Gastrocnemius medialis (tissue), 4 donors: ENCODE data around the gene OAT. TPM values are rescaled to one million over a fixed set of nuclear protein-coding genes. Genes with fewer than 3 reads are reported as not detected.
"Not testable (repeated sequence)": the region's sequence is repeated elsewhere in the genome, so short reads cannot be mapped to it uniquely, and the experiment has no call there.

Experiments used
- ATAC-seq, 2 donors: fragments of 150-250 bp; one replicate each; pipeline ENCODE4 v1.9.1; 2016
- DNase-seq, 2 donors: peaks; one replicate each; pipeline ENCODE4 v3.0.0-alpha.2; 2019
- H3K27ac ChIP-seq, 4 donors: fragments of 200-600 bp; sonication (generic); 1 replicate in 1 of 4; 2 replicates in 3 of 4; pipeline ENCODE4 v1.5.1; 2016 to 2018; ENCODE audit warnings: mild to moderate bottlenecking in 2 of 4, moderate library complexity in 1 of 4
- H3K27me3 ChIP-seq, 3 donors: fragments of 200-600 bp; sonication (generic) in 2 of 3; 1 replicate in 1 of 3; 2 replicates in 2 of 3; pipeline versions ENCODE4 v1.5.1 to v1.6.0; 2016 to 2019; ENCODE audit warnings: mild to moderate bottlenecking in 1 of 3, moderate library complexity in 1 of 3
- H3K36me3 ChIP-seq, 2 donors: fragments of 200-600 bp; sonication (generic) in 1 of 2; one replicate each; pipeline ENCODE4 v1.5.1; 2017 to 2018
- H3K4me1 ChIP-seq, 2 donors: fragments of 200-600 bp; sonication (generic) in 1 of 2; one replicate each; pipeline ENCODE4 v1.5.1; 2016 to 2017; ENCODE audit warnings: mild to moderate bottlenecking in 2 of 2
- H3K4me3 ChIP-seq, 4 donors: fragments of 200-600 bp; sonication (generic) in 3 of 4; 1 replicate in 1 of 4; 2 replicates in 3 of 4; pipeline ENCODE4 v1.5.1; 2016 to 2019; ENCODE audit warnings: mild to moderate bottlenecking in 2 of 4
- H3K9me3 ChIP-seq, 3 donors: fragments of 200-600 bp; sonication (generic) in 2 of 3; 1 replicate in 1 of 3; 2 replicates in 2 of 3; pipeline ENCODE4 v1.5.1; 2016 to 2019
- POLR2A ChIP-seq, 2 donors: fragments of 450-650 bp; IDR thresholded peaks; one replicate each; pipeline ENCODE4 v1.6.1; 2017; ENCODE audit warnings: antibody characterized with exemption in 2 of 2, mild to moderate bottlenecking in 2 of 2, moderate library complexity in 2 of 2
- in situ Hi-C, 4 donors: fragments of 200-750 bp; cut with MboI; loops; one replicate each; pipeline versions ENCODE4 v1.15.0 to v1.8.0; 2017; ENCODE audit warnings: low sequenced_read_pairs in 4 of 4
- intact Hi-C: fragments of 100-400 bp; cut with DNase I; formaldehyde crosslinking; loops from one replicate; pipeline ENCODE4 v1.15.1; 2023; ENCODE audit warnings: low total_unique reads
- total RNA-seq, 4 donors: library from RNA; depleted of rRNA; stranded (reverse); fragments of >200 nt; gene quantifications; one replicate each; pipeline versions ENCODE4 v1.1.0 to v1.2.3, GENCODE V29; 2016
- TF ChIP-seq, protein P1 (sequence below), 5 experiments: fragments of 450-650 bp in 3 of 5; fragments of 200-600 bp in 2 of 5; sonication (generic) in 2 of 5; IDR thresholded peaks in 4 of 5; conservative IDR thresholded peaks in 1 of 5; 1 replicate in 4 of 5; 2 replicates in 1 of 5; pipeline ENCODE4 v1.5.1; 2016 to 2019; ENCODE audit warnings: antibody characterized with exemption in 5 of 5, mild to moderate bottlenecking in 3 of 5, moderate library complexity in 3 of 5

The OAT gene
- total RNA-seq, 4 donors from 2014 or later: 20.1 to 97.2 (median 42.6) TPM

DNA sequence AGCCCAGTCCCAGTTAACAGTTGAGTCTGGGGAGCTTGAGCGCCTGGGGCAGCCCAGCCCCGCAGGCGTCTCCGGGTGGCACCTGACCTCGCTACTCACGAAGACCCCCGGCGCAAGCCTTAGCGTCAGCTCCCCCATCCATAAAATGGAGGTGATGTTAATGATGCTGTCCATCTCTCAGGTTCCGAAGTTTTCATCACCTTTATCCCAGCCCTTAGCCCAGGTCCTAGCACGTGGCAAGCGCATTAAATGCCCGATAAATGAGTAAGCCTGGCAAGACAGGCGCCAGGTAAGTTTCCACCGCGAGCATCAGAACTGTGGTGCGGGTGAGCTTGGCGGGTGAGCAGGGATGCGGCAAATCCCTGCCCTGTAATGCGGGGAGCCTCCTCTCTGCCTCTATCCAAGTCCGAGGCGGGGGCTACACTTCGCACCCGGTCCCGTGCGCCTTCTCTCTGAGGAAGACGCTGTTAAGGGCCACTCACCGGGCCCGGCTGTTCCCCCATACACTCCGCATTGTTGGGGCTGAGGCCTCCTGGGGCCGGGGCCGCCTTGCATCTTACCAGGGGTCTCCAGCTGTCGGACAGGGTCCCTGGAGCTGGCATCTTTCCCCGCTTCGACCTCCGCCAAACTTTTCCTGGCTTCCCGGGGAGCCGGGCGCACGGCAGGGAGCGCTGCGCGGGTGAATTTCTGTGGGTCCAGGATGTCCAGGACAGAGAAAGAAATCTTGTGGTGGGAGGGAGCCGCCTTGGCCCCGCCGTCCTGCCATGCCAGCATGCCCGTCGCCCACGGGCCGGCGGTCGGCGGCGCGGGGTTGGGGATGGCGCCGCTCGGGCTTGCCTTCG lies 30.7 kb upstream of the OAT start:
- Histone ChIP-seq H3K9me3 (no peaks in the 10 kb centered on the region), H3K27ac (no peak overlapping the region), H3K27me3 (peaks cover 69 to 91% (median 89%) of the 10 kb centered on the region in 3 donors), H3K4me1 (peaks cover 3 to 8% of the 10 kb centered on the region in 2 donors), H3K36me3 (no peaks in the 10 kb centered on the region), H3K4me3 (peak overlapping the region; percentile 14 to 43 (median 32))
- in situ Hi-C loops (no loop called here), intact Hi-C loops (no loop called here)
- ATAC-seq: no peak
- TF ChIP-seq, protein P1, sequence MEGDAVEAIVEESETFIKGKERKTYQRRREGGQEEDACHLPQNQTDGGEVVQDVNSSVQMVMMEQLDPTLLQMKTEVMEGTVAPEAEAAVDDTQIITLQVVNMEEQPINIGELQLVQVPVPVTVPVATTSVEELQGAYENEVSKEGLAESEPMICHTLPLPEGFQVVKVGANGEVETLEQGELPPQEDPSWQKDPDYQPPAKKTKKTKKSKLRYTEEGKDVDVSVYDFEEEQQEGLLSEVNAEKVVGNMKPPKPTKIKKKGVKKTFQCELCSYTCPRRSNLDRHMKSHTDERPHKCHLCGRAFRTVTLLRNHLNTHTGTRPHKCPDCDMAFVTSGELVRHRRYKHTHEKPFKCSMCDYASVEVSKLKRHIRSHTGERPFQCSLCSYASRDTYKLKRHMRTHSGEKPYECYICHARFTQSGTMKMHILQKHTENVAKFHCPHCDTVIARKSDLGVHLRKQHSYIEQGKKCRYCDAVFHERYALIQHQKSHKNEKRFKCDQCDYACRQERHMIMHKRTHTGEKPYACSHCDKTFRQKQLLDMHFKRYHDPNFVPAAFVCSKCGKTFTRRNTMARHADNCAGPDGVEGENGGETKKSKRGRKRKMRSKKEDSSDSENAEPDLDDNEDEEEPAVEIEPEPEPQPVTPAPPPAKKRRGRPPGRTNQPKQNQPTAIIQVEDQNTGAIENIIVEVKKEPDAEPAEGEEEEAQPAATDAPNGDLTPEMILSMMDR (IDR thresholded peaks at IDR 0.05 in 4 of 5, conservative IDR thresholded peaks at IDR 0.05 in 1 of 5): no peak
- TF ChIP-seq POLR2A (IDR thresholded peaks at IDR 0.05): no peak
- DNase-seq: no peak

DNA sequence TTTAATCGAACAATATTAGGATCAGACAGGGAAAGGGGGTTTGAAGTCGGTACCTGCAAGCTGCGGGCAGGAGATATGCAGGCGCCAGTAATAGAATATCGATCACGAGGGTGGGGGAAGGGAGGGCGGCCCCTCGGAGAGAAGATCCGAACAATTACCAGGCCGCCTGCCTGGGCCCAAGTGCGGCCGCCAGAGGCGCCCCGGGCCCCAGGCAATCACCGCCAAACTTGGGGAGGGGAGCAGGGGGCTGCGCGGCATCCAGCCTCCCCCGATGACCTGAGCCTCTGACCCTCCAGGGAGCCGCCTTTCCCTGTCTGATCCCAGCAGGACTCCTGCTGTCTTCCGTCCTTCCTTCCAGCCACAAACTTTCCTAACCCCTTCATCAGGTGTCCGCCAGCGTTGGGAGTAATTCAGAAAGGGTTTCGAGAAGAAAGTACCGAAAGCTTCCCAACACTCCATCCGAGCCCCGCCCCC lies 30.0 kb upstream of the OAT start:
- intact Hi-C loops (no loop called here), in situ Hi-C loops (no loop called here)

DNA sequence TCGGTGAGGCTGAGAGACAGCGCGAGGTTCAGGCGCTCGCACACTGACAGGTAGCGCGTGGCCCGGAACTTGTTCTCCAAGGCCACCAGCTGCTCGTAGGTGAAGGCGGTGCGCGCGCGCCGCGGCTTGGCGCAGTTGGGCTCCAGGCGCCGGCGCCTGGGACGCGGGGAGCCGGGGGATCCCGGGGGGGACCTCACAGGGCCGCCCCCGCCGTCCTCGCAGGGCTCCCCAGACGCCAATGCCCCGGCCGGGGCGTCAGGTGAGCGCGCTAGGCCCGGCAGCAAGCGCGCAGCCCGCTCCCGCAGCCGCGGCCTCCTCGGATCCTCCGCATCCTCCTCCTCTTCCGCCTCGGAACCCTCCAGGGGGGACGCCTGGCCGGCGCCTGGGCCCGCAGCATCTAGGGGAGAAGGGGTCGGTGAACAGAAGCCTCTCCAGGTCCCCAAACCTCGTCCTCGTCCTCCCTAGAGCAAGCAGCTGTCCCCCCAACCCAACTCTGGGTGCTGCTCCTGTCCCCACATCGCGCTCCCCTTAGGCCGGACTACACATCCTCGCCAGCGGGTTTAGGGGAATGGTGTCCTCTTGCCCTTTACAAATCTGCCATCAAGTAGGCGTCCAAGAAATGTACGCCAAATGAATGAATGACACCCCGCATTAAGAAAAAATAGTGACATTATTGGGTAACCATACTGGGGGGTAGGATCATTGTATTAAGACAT lies 29.2 kb upstream of the OAT start:
- Histone ChIP-seq H3K9me3 (no peaks in the 10 kb centered on the region), H3K4me1 (peaks cover 3 to 8% of the 10 kb centered on the region in 2 donors), H3K36me3 (no peaks in the 10 kb centered on the region), H3K4me3 (peak overlapping the region in 3 of 4 donors; percentile 15 to 39 (median 38)), H3K27me3 (peaks cover 74 to 92% (median 84%) of the 10 kb centered on the region in 3 donors), H3K27ac (no peak overlapping the region)
- no peak for ATAC-seq
- intact Hi-C loops (no loop called here), in situ Hi-C loops (no loop called here)
- DNase-seq: no peak
- TF ChIP-seq POLR2A (IDR thresholded peaks at IDR 0.05): no peak
- TF ChIP-seq, protein P1 (IDR thresholded peaks at IDR 0.05 in 4 of 5, conservative IDR thresholded peaks at IDR 0.05 in 1 of 5): no peak

More for the DNA sequence above, 30.0 kb upstream of the OAT start:
- DNase-seq: no peak
- Histone ChIP-seq H3K9me3 (no peaks in the 10 kb centered on the region), H3K4me1 (peaks cover 3 to 8% of the 10 kb centered on the region in 2 donors), H3K27ac (no peak overlapping the region), H3K27me3 (peaks cover 76 to 90% (median 88%) of the 10 kb centered on the region in 3 donors), H3K36me3 (no peaks in the 10 kb centered on the region), H3K4me3 (peak overlapping the region in 2 of 4 donors; percentile 3 to 36)
- no peak for ATAC-seq
- no peak for TF ChIP-seq POLR2A (IDR thresholded peaks at IDR 0.05)
- TF ChIP-seq, protein P1 (IDR thresholded peaks at IDR 0.05 in 4 of 5, conservative IDR thresholded peaks at IDR 0.05 in 1 of 5): no peak

DNA sequence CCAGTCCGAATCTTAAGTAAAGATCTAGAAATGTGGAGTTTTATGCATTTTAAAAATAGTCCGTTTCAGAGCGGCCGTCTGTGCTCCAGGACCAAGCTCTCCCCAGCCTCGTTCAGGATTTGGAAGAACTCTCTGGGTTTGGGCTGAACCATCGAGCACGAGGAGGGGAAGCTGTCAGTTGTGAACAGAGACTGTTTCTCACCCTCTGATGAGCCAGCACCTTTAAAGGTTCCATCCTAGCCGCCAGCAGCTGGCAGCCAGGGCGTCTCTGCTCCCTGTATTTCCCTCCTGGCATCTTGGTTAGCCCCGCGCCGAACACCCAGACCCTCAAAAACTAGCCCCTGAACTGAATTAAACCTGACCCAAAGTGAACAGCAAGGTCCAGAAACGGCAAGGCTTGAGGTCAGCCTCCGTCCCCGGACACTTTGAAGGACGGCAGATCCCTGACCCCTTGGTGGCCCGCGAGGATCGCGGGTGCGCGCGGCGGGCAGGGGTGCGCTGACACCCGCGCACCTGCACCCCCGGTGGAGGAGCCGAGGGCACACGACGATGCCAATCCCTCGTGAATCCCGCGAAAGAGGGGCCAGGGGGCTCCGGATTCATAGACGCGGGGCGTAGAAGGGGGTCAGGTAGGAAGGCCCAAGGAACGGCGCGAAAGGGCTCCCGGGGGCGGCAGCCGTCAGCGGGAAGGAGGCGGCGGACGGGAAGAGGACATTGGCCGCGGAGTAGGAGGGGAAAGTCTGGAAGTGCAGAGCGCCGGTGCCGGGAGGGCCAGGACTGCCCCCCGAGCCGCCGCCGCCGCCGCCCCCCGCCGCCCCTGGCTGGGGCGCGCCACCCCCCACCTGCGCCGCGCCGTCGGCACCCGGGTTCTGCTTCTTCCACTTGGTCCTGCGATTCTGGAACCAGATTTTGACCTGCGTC lies 28.4 kb upstream of the OAT start:
- intact Hi-C loops: no loop called here
- no peaks in the 10 kb centered on the region for H3K36me3 ChIP-seq
- H3K27ac ChIP-seq: no peak overlapping the region
- peaks cover 68 to 84% (median 81%) of the 10 kb centered on the region in 3 donors for H3K27me3 ChIP-seq
- peak overlapping the region in 3 of 4 donors; percentile 15 to 39 (median 38) for H3K4me3 ChIP-seq
- H3K9me3 ChIP-seq: no peaks in the 10 kb centered on the region
- TF ChIP-seq POLR2A (IDR thresholded peaks at IDR 0.05): no peak
- TF ChIP-seq, protein P1 (IDR thresholded peaks at IDR 0.05 in 4 of 5, conservative IDR thresholded peaks at IDR 0.05 in 1 of 5): no peak
- DNase-seq (no peak), ATAC-seq (no peak)
- H3K4me1 ChIP-seq: peaks cover 3 to 8% of the 10 kb centered on the region in 2 donors
- in situ Hi-C loops: no loop called here

DNA sequence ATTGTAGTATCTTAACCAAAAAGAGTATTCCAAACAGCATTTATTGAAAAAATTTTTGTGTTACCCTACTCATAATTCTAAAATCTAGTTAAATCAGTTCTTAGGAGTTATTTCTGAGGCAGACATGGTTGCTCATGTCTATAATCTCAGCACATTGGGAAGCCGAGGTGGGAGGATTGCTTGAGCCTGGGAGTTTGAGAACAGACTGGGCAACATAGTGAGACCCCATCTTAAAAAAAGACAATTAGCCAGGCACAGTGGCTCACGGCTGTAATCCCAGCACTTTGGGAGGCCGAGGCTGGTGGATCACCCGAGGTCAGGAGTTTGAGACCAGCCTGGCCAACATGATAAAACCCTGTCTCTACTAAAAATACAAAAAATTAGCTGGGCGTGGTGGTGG lies 23.0 kb upstream of the OAT start:
- ATAC-seq, DNase-seq, H3K4me1 ChIP-seq, H3K9me3 ChIP-seq, H3K4me3 ChIP-seq, in situ Hi-C loops, H3K27ac ChIP-seq, intact Hi-C loops, H3K36me3 ChIP-seq: not testable (repeated sequence)
- H3K27me3 ChIP-seq: peaks cover 18 to 34% (median 32%) of the 10 kb centered on the region in 3 donors
